Hepatocyte (in vitro differentiated cells): ENCODE data around the gene ASIC2. TPM values are rescaled to one million over a fixed set of nuclear protein-coding genes. Genes with fewer than 3 reads are reported as not detected.

Experiments used
- DNase-seq: peaks from one replicate; pipeline ENCODE4 v3.0.0-alpha.2; 2016; ENCODE audit warnings: low spot score
- H2AFZ ChIP-seq: fragments of 200-600 bp; sonication (generic); 2 replicates; pipeline ENCODE4 v1.6.0; 2016; ENCODE audit warnings: antibody characterized with exemption, mild to moderate bottlenecking
- H3K27ac ChIP-seq: fragments of 200-600 bp; sonication (generic); 2 replicates; pipeline ENCODE4 v1.5.1; 2016; ENCODE audit warnings: mild to moderate bottlenecking
- H3K27me3 ChIP-seq: fragments of 200-600 bp; sonication (generic); 2 replicates; pipeline ENCODE4 v1.6.1; 2016
- H3K36me3 ChIP-seq: fragments of 200-600 bp; sonication (generic); replicated peaks from 2 replicates; pipeline ENCODE4 v1.5.1; 2016; ENCODE audit warnings: low read depth; ENCODE audit not compliant: insufficient read depth
- H3K4me1 ChIP-seq: fragments of 200-600 bp; sonication (generic); 2 replicates; pipeline ENCODE4 v1.5.1; 2016; ENCODE audit warnings: mild to moderate bottlenecking, moderate library complexity; ENCODE audit not compliant: insufficient read depth
- H3K4me2 ChIP-seq: fragments of 200-600 bp; sonication (generic); 2 replicates; pipeline ENCODE4 v1.6.0; 2016
- H3K4me3 ChIP-seq: fragments of 200-600 bp; sonication (generic); 2 replicates; pipeline ENCODE4 v1.5.1; 2016; ENCODE audit warnings: mild to moderate bottlenecking
- H3K79me2 ChIP-seq: fragments of 200-600 bp; sonication (generic); 2 replicates; pipeline ENCODE4 v1.6.0; 2017; ENCODE audit warnings: mild to moderate bottlenecking
- H3K9me2 ChIP-seq: fragments of 200-600 bp; sonication (generic); replicated peaks from 2 replicates; pipeline ENCODE4 v1.6.0; 2017; ENCODE audit warnings: mild to moderate bottlenecking; ENCODE audit not compliant: insufficient read depth
- H3K9me3 ChIP-seq: fragments of 200-600 bp; sonication (generic); 2 replicates; pipeline ENCODE4 v1.5.1; 2016; ENCODE audit warnings: low read depth, mild to moderate bottlenecking
- H4K20me1 ChIP-seq: fragments of 200-600 bp; sonication (generic); 2 replicates; pipeline ENCODE4 v1.6.0; 2016; ENCODE audit warnings: mild to moderate bottlenecking; ENCODE audit not compliant: insufficient read depth, poor library complexity, severe bottlenecking
- CTCF ChIP-seq: fragments of 200-600 bp; sonication (generic); IDR thresholded peaks from 2 replicates; pipeline ENCODE4 v1.5.1; 2016; ENCODE audit warnings: antibody characterized with exemption, mild to moderate bottlenecking; ENCODE audit not compliant: poor library complexity
- EZH2 ChIP-seq: fragments of 200-600 bp; sonication (generic); IDR thresholded peaks from 2 replicates; pipeline ENCODE4 v1.6.1; 2016; ENCODE audit warnings: antibody characterized with exemption, mild to moderate bottlenecking, borderline replicate concordance
- EZH2phosphoT487 ChIP-seq: fragments of 200-600 bp; sonication (generic); IDR thresholded peaks from one replicate; pipeline ENCODE4 v1.6.1; 2018; ENCODE audit warnings: antibody characterized with exemption, mild to moderate bottlenecking, low read depth, moderate library complexity; ENCODE audit not compliant: unreplicated experiment, severe bottlenecking
- WGBS: methylation state at CpG from one replicate; pipeline ENCODE4 v1.1.6; 2016; ENCODE audit warnings: low lambda C conversion rate; ENCODE audit errors: missing lambda C conversion rate; 5-methylcytosine and 5-hydroxymethylcytosine counted together
- polyA plus RNA-seq: library from polyadenylated mRNA; unstranded; fragments of >200 nt; fragmentation: Nextera tagmentation; extraction: Ambion mirVana; gene quantifications from 2 replicates; pipeline ENCODE4 v1.2.1, GENCODE V29; 2016
- total RNA-seq: library from RNA; depleted of rRNA; stranded (reverse); fragments of >200 nt; gene quantifications from 2 replicates; pipeline ENCODE4 v1.2.3, GENCODE V29; 2014

ASIC2 gene
- total and polyA plus RNA-seq, 2 experiments from 2014 or later = 2.3 to 3.3 TPM

GRCh38 chr17:33198954-33199353, 94.1 kb downstream of the ASIC2 start:
- DNase-seq = no peak
- Histone ChIP-seq H3K9me2 (no peaks in the 10 kb centered on the region), H3K4me2 (no peak overlapping the region), H3K4me3 (no peak overlapping the region), H3K27ac (no peak overlapping the region), H3K36me3 (no peaks in the 10 kb centered on the region), H3K9me3 (no peaks in the 10 kb centered on the region), H3K79me2 (no peaks in the 10 kb centered on the region), H3K4me1 (no peaks in the 10 kb centered on the region), H3K27me3 (peaks cover 9% of the 10 kb centered on the region), H4K20me1 (no peaks in the 10 kb centered on the region), H2AFZ (no peak overlapping the region)
- 73% methylated on average over 5 of the region's 5 CpGs for WGBS
- TF ChIP-seq CTCF (no peak), EZH2 (no peak), EZH2phosphoT487 (no peak)

GRCh38 chr17:33197342-33197741, 95.8 kb downstream of the ASIC2 start:
- WGBS = 83% methylated on average over 2 of the region's 2 CpGs
- H3K4me3 ChIP-seq = no peak overlapping the region
- no peak for DNase-seq
- peaks cover 23% of the 10 kb centered on the region for H3K27me3 ChIP-seq
- TF ChIP-seq EZH2phosphoT487 (no peak), EZH2 (no peak), CTCF (no peak)
- H3K27ac ChIP-seq = no peak overlapping the region
- H3K9me3 ChIP-seq = no peaks in the 10 kb centered on the region
- H3K79me2 ChIP-seq = no peaks in the 10 kb centered on the region
- no peaks in the 10 kb centered on the region for H4K20me1 ChIP-seq
- no peaks in the 10 kb centered on the region for H3K4me1 ChIP-seq
- H3K9me2 ChIP-seq = no peaks in the 10 kb centered on the region
- no peaks in the 10 kb centered on the region for H3K36me3 ChIP-seq
- no peak overlapping the region for H2AFZ ChIP-seq
- no peak overlapping the region for H3K4me2 ChIP-seq

- H4K20me1 ChIP-seq = no peaks in the 10 kb centered on the region
- peaks cover 27% of the 10 kb centered on the region for H3K27me3 ChIP-seq
- H3K9me3 ChIP-seq = no peaks in the 10 kb centered on the region
- H2AFZ ChIP-seq = no peak overlapping the region
- 80% methylated on average over 2 of the region's 2 CpGs for WGBS
- H3K27ac ChIP-seq = no peak overlapping the region
- TF ChIP-seq CTCF (no peak), EZH2 (no peak), EZH2phosphoT487 (no peak)
- DNase-seq = no peak
- no peaks in the 10 kb centered on the region for H3K36me3 ChIP-seq
- H3K79me2 ChIP-seq = no peaks in the 10 kb centered on the region
- H3K4me1 ChIP-seq = no peaks in the 10 kb centered on the region
- no peaks in the 10 kb centered on the region for H3K9me2 ChIP-seq
- H3K4me3 ChIP-seq = no peak overlapping the region
- no peak overlapping the region for H3K4me2 ChIP-seq
Observed at GRCh38 chr17:33196883-33197282, 96.2 kb downstream of the ASIC2 start.
